MM.1S (cell line): ENCODE measurements around the gene SMAD4.

ENCODE experiments used
- DNase-seq: peaks from one replicate; pipeline ENCODE4 v3.0.0-alpha.2; 2015
- H2AFZ ChIP-seq: fragments of 300-600 bp; sonication (generic); 2 replicates; pipeline ENCODE4 v1.6.0; 2016; ENCODE audit warnings: antibody characterized with exemption, low read length
- H3F3A ChIP-seq: fragments of 300-600 bp; sonication (generic); 2 replicates; pipeline ENCODE4 v1.6.1; 2016; ENCODE audit warnings: mild to moderate bottlenecking, antibody characterized with exemption, low read length, moderate library complexity, mixed read lengths; ENCODE audit not compliant: insufficient read depth
- H3K27ac ChIP-seq: fragments of 300-600 bp; sonication (generic); 2 replicates; pipeline ENCODE4 v1.5.1; 2016; ENCODE audit warnings: mild to moderate bottlenecking, low read length
- H3K27me3 ChIP-seq: fragments of 300-600 bp; sonication (generic); replicated peaks from 2 replicates; pipeline ENCODE4 v1.6.0; 2016; ENCODE audit warnings: low read length; ENCODE audit not compliant: insufficient read depth
- H3K36me3 ChIP-seq: fragments of 300-600 bp; sonication (generic); replicated peaks from 2 replicates; pipeline ENCODE4 v1.6.1; 2016; ENCODE audit warnings: mild to moderate bottlenecking, low read length, mixed read lengths; ENCODE audit not compliant: insufficient read depth
- H3K4me1 ChIP-seq: fragments of 300-600 bp; sonication (generic); 2 replicates; pipeline ENCODE4 v1.6.1; 2016; ENCODE audit warnings: low read length, mixed read lengths
- H3K4me2 ChIP-seq: fragments of 300-600 bp; sonication (generic); 2 replicates; pipeline ENCODE4 v1.6.0; 2016; ENCODE audit warnings: low read depth, low read length
- H3K4me3 ChIP-seq: fragments of 300-600 bp; sonication (generic); 2 replicates; pipeline ENCODE4 v1.5.1; 2016; ENCODE audit warnings: low read length, mixed read lengths
- H3K79me2 ChIP-seq: fragments of 300-600 bp; sonication (generic); 2 replicates; pipeline ENCODE4 v1.6.1; 2016; ENCODE audit warnings: mixed run types, low read length, mixed read lengths
- H3K9ac ChIP-seq: fragments of 300-600 bp; sonication (generic); 2 replicates; pipeline ENCODE4 v1.6.1; 2016; ENCODE audit warnings: low read length, mixed read lengths
- H3K9me2 ChIP-seq: fragments of 300-600 bp; sonication (generic); replicated peaks from 2 replicates; pipeline ENCODE4 v1.6.1; 2016; ENCODE audit warnings: mild to moderate bottlenecking, low read length, mixed read lengths; ENCODE audit not compliant: insufficient read depth
- H3K9me3 ChIP-seq: fragments of 300-600 bp; sonication (generic); replicated peaks from 2 replicates; pipeline ENCODE4 v1.6.1; 2016; ENCODE audit warnings: mild to moderate bottlenecking, low read length, mixed read lengths; ENCODE audit not compliant: insufficient read depth
- H4K20me1 ChIP-seq: fragments of 300-600 bp; sonication (generic); 2 replicates; pipeline ENCODE4 v1.6.1; 2016; ENCODE audit warnings: mild to moderate bottlenecking, low read length, moderate library complexity, mixed read lengths; ENCODE audit not compliant: insufficient read depth
- EZH2 ChIP-seq: fragments of 300-600 bp; sonication (generic); optimal IDR thresholded peaks from 2 replicates; pipeline ENCODE3; 2017; ENCODE audit warnings: low read depth, mild to moderate bottlenecking, antibody characterized with exemption, low read length, mixed read lengths
- EZH2phosphoT487 ChIP-seq: fragments of 300-600 bp; sonication (generic); IDR thresholded peaks from 2 replicates; pipeline ENCODE4 v1.6.1; 2018; ENCODE audit warnings: antibody characterized with exemption, low read length
- TF ChIP-seq, protein P1 (sequence below): fragments of 300-600 bp; sonication (generic); IDR thresholded peaks from 2 replicates; pipeline ENCODE4 v1.5.1; 2016; ENCODE audit warnings: antibody characterized with exemption, low read length, mixed read lengths

Gene SMAD4

DNA sequence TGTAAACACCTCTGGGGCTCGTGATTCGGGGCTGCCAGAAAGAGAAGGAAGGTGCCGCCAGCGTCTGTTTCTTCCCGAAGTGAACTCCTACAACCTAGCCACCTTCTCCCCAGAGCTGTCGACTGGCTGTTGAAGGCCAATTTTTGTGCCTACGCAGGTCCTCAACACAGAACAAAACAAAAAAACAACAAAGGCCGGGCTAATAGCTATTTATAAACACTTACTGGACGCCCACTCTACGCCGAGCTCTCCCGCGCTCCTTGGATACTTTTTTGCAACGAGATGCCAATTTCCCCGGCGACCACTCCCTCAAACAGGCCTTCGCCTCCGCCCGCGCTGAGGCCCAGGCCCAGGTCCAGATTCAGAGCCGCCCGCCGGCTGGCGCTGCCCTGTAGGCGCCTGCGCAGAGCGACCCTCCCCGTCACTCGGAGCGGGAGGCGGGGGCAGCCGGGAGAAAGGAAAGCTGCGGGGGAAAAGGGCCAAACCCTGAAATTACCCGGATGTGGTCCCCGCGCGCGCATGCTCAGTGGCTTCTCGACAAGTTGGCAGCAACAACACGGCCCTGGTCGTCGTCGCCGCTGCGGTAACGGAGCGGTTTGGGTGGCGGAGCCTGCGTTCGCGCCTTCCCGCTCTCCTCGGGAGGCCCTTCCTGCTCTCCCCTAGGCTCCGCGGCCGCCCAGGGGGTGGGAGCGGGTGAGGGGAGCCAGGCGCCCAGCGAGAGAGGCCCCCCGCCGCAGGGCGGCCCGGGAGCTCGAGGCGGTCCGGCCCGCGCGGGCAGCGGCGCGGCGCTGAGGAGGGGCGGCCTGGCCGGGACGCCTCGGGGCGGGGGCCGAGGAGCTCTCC lies at the start of gene SMAD4:
TSS of gene SMAD4 (plus strand) at position 520 of the 843 bp plus-strand sequence. CDS start 16,834 bp downstream, outside the sequence.
- Histone ChIP-seq H3K9me2 (no peaks in the 10 kb centered on the region), H3K27me3 (no peaks in the 10 kb centered on the region), H4K20me1 (peaks cover 30% of the 10 kb centered on the region), H3K4me1 (peaks cover 25% of the 10 kb centered on the region), H3K36me3 (peaks cover 4% of the 10 kb centered on the region; the same call in 1 of the 2 replicates), H3K79me2 (peaks cover 62% of the 10 kb centered on the region), H2AFZ (peak within 1 kb of the TSS; percentile 83), H3K4me2 (peak within 1 kb of the TSS; percentile 90), H3K9ac (peak within 1 kb of the TSS; percentile 84), H3K27ac (peak within 1 kb of the TSS; percentile 70), H3K9me3 (no peaks in the 10 kb centered on the region), H3K4me3 (peak within 1 kb of the TSS; percentile 86), H3F3A (0 out of 2 replicates have a peak, but pooled peaks cover 4% of the 10 kb centered on the region)
- peak; percentile 95 for DNase-seq
- TF ChIP-seq, protein P1, sequence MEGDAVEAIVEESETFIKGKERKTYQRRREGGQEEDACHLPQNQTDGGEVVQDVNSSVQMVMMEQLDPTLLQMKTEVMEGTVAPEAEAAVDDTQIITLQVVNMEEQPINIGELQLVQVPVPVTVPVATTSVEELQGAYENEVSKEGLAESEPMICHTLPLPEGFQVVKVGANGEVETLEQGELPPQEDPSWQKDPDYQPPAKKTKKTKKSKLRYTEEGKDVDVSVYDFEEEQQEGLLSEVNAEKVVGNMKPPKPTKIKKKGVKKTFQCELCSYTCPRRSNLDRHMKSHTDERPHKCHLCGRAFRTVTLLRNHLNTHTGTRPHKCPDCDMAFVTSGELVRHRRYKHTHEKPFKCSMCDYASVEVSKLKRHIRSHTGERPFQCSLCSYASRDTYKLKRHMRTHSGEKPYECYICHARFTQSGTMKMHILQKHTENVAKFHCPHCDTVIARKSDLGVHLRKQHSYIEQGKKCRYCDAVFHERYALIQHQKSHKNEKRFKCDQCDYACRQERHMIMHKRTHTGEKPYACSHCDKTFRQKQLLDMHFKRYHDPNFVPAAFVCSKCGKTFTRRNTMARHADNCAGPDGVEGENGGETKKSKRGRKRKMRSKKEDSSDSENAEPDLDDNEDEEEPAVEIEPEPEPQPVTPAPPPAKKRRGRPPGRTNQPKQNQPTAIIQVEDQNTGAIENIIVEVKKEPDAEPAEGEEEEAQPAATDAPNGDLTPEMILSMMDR, result no peak
- TF ChIP-seq EZH2phosphoT487 (no peak), EZH2 (no peak)

DNA sequence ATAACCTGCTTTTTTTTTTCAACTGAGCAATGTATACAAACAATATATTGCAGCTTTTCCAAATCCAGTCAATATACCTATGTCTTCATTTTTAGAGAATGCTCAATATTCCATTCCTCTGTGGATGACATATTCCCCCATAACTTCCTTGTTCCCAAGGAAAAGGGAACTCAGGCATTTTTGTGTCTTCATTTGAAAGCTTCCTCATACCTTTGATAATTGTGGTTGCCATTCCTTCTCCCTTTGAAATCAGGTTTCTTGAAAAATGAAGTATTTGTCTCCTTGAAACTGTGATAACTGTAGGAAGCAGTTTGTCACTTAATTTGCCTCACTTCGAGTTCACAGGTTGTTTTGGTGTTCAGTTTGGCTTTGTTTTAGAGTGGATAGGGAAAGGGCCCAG lies 48.6 kb upstream of the SMAD4 start:
- Histone ChIP-seq H3K36me3 (no peaks in the 10 kb centered on the region; the same call in none of the 2 replicates), H2AFZ (no peak overlapping the region), H3K27me3 (no peaks in the 10 kb centered on the region), H3K9me3 (no peaks in the 10 kb centered on the region), H3F3A (no peaks in the 10 kb centered on the region), H3K9ac (no peak overlapping the region), H3K27ac (no peak overlapping the region), H3K4me1 (no peaks in the 10 kb centered on the region), H4K20me1 (no peaks in the 10 kb centered on the region), H3K79me2 (no peaks in the 10 kb centered on the region), H3K9me2 (no peaks in the 10 kb centered on the region), H3K4me3 (no peak overlapping the region), H3K4me2 (no peak overlapping the region)
- TF ChIP-seq, protein P1, result no peak
- TF ChIP-seq EZH2phosphoT487 (no peak), EZH2 (no peak)
- no peak for DNase-seq

- TF ChIP-seq, protein P1, result no peak
- no peak for TF ChIP-seq EZH2
- TF ChIP-seq EZH2phosphoT487, result no peak
- DNase-seq, result no peak
- H3K4me3 ChIP-seq, result no peak overlapping the region
- H3K79me2 ChIP-seq, result no peaks in the 10 kb centered on the region
- H3K9me3 ChIP-seq, result no peaks in the 10 kb centered on the region
- H3K27ac ChIP-seq, result no peak overlapping the region
- H2AFZ ChIP-seq, result no peak overlapping the region
- H3K27me3 ChIP-seq, result no peaks in the 10 kb centered on the region
- no peak overlapping the region for H3K4me2 ChIP-seq
- no peaks in the 10 kb centered on the region for H4K20me1 ChIP-seq
- H3K4me1 ChIP-seq, result no peaks in the 10 kb centered on the region
- H3K9ac ChIP-seq, result no peak overlapping the region
- H3F3A ChIP-seq, result no peaks in the 10 kb centered on the region
- H3K36me3 ChIP-seq, result no peaks in the 10 kb centered on the region
- no peaks in the 10 kb centered on the region for H3K9me2 ChIP-seq
Measured at GRCh38 chr18:50982086-50982801, 47.8 kb upstream of the SMAD4 start.
